IPS-20b (cell line): ENCODE results near the gene CEP170B.
A peak's percentile ranks its signal among the peaks of the same experiment; 100 is the strongest.
"Not testable (repeated sequence)": the region's sequence is repeated elsewhere in the genome, so short reads cannot be mapped to it uniquely, and the experiment has no call there.

ENCODE experiments used
- H3K27ac ChIP-seq: one replicate; pipeline ENCODE4 v1.5.1; 2013; ENCODE audit warnings: low read length
- H3K27me3 ChIP-seq: 2 replicates; pipeline ENCODE4 v1.6.1; 2013; ENCODE audit warnings: mild to moderate bottlenecking, low read length, inconsistent platforms; ENCODE audit not compliant: insufficient read depth
- H3K36me3 ChIP-seq: 2 replicates; pipeline ENCODE4 v1.6.1; 2013; ENCODE audit warnings: low read depth, mild to moderate bottlenecking, inconsistent platforms, low read length, moderate library complexity; ENCODE audit not compliant: insufficient read depth
- H3K4me1 ChIP-seq: 2 replicates; pipeline ENCODE4 v1.6.1; 2013; ENCODE audit warnings: mild to moderate bottlenecking, control low read depth, inconsistent platforms, low read length, moderate library complexity; ENCODE audit not compliant: insufficient read depth
- H3K4me3 ChIP-seq: 2 replicates; pipeline ENCODE4 v1.5.1; 2013; ENCODE audit warnings: mild to moderate bottlenecking, low read length, inconsistent platforms
- H3K9ac ChIP-seq: 2 replicates; pipeline ENCODE4 v1.6.1; 2013; ENCODE audit warnings: low read depth, mild to moderate bottlenecking, inconsistent platforms, low read length, moderate library complexity
- H3K9me3 ChIP-seq: 2 replicates; pipeline ENCODE4 v1.6.1; 2013; ENCODE audit warnings: mild to moderate bottlenecking, low read depth, low read length, inconsistent platforms; ENCODE audit not compliant: insufficient read depth

CEP170B gene

DNA sequence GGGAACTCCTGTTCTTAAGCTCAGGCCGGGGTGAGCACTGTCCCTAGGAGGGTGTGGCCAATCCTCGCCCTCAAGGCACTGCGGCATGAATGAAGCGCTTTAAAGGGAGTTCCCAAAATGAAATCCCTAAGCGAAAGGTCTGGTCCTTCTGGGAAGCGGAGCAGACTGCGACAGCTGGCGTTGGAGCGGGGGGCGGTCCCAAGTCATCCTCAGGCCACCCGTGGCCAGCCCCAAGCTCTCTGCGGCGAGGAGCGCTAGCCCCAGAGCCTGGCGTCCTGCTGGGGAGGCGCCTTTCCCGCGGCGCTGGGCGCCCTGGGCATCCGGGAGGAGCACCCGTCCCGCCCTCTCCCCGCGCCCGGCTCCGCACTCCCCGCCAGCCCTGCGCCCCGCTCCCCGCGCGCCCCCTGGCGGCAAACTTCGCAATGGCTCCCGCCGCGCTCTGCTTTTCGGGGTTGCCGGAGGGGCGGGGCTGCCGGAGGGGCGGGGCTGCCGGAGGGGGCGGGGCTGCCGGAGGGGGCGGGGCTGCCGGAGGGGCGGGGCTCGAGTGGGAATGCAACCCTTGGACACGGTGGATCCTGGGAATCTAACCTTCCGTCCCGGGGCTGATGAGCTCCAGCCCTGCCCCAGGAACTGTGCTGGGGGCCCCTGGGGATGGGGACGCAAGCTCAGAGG is 38.7 kb upstream of the CEP170B start:
- H3K9ac ChIP-seq: peak overlapping the region; percentile 59; the same call in 1 of the 2 replicates
- no peak overlapping the region for H3K27ac ChIP-seq
- no peaks in the 10 kb centered on the region for H3K9me3 ChIP-seq
- no peaks in the 10 kb centered on the region for H3K36me3 ChIP-seq
- H3K27me3 ChIP-seq: peaks cover 49% of the 10 kb centered on the region
- peak overlapping the region; percentile 74 for H3K4me3 ChIP-seq
- no peaks in the 10 kb centered on the region for H3K4me1 ChIP-seq

DNA sequence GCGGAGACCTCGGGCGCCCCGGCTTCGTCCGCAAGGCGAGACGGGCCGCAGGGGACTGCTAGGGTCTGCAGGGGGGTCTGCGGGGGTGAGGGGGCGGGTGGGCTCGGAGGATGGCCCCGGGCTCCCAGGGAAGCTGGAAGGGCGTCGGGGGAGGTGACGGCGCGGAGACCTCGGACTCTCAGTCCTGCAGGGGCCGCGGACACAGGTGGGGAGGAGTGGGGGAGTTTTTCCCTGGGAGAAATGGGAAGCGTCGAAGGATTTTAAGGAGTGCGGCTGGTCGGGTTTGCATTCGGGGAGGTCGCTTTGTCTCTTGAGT is 38.2 kb upstream of the CEP170B start:
- peak overlapping the region; percentile 40; the same call in 1 of the 2 replicates for H3K4me3 ChIP-seq
- no peaks in the 10 kb centered on the region for H3K9me3 ChIP-seq
- H3K27ac ChIP-seq: no peak overlapping the region
- no peaks in the 10 kb centered on the region for H3K4me1 ChIP-seq
- H3K27me3 ChIP-seq: peaks cover 46% of the 10 kb centered on the region
- no peaks in the 10 kb centered on the region for H3K36me3 ChIP-seq
- no peak overlapping the region for H3K9ac ChIP-seq

DNA sequence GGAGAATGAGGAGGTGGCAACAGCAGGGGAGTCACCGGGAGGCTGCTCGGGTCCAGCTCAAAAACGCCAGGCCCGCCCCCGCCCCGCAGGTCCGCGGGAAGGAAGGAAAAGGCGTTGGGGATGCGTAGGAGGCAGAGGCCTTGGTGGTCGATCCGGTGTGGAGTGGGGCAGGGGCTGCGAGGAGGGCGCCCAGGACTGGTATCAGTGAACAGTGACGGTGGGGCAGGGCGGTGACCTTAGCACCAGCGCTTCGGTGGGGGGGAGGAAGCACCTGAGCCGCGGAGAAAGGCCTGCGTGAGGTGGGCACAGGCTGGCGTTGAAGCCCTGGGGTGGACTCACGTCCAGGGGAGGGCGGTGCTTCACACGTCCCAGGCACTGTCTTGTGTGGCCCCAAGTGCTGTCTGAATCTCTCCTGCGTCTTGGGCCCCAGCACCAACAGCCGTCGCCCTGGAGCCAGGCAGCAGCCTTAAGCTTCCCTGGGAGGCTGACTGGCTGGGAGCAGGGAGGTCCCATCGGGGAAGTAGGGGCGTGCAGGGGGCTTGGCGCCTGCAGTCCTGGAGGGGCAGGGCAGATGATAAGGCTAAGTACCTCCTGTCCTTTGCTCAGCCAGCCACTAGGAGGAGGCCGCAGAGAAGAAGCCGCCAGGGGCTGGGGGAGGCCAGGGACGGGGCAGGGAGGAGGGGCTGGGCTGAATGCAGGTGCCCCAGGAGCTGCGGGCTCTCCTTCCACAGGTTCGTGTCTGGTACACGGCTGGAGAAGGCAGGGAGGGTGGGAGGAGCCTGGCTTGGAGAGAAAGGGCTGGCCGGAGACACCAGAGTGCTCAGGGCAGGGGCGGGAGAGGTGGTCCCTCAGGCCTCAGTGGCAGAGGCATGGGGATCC is 37.7 kb upstream of the CEP170B start:
- Histone ChIP-seq H3K27ac (no peak overlapping the region), H3K9ac (no peak overlapping the region), H3K4me1 (no peaks in the 10 kb centered on the region), H3K9me3 (no peaks in the 10 kb centered on the region), H3K4me3 (peak overlapping the region; percentile 40), H3K36me3 (no peaks in the 10 kb centered on the region), H3K27me3 (peaks cover 43% of the 10 kb centered on the region)

GRCh38 chr14:104830781-104831180 is 34.3 kb upstream of the CEP170B start:
- no peaks in the 10 kb centered on the region for H3K4me1 ChIP-seq
- no peak overlapping the region for H3K4me3 ChIP-seq
- no peak overlapping the region for H3K9ac ChIP-seq
- H3K36me3 ChIP-seq: no peaks in the 10 kb centered on the region
- H3K9me3 ChIP-seq: no peaks in the 10 kb centered on the region
- H3K27ac ChIP-seq: no peak overlapping the region
- H3K27me3 ChIP-seq: peaks cover 14% of the 10 kb centered on the region

- H3K4me3 ChIP-seq, H3K36me3 ChIP-seq, H3K9me3 ChIP-seq, H3K4me1 ChIP-seq, H3K9ac ChIP-seq, H3K27ac ChIP-seq: not testable (repeated sequence)
- peaks cover 12% of the 10 kb centered on the region for H3K27me3 ChIP-seq
These were observed 28.7 kb upstream of the CEP170B start for GRCh38 chr14:104836171-104836935.

DNA sequence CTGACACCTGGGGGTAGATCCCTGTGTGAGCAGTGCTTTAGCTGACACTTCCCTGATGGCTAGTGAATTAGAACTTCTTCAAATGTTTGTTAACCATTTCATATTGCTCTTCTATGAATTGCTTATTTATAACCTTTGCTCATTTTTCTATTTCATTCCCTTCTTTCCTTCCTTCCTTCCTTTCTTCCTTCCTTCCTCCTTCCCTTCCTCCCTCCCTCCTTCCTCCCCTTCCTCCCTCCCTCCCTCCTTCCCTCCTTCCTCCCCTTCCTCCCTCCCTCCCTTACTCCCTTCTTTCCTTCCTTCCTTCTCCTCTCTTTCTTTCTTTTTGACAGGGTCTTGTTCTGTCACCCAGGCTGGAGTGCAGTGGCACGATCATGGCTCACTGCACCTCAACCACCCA is 23.3 kb upstream of the CEP170B start:
- peaks cover 5% of the 10 kb centered on the region for H3K4me1 ChIP-seq
- no peak overlapping the region for H3K9ac ChIP-seq
- no peak overlapping the region for H3K4me3 ChIP-seq
- peaks cover 65% of the 10 kb centered on the region for H3K27me3 ChIP-seq
- H3K9me3 ChIP-seq: no peaks in the 10 kb centered on the region
- H3K27ac ChIP-seq: no peak overlapping the region
- no peaks in the 10 kb centered on the region for H3K36me3 ChIP-seq

DNA sequence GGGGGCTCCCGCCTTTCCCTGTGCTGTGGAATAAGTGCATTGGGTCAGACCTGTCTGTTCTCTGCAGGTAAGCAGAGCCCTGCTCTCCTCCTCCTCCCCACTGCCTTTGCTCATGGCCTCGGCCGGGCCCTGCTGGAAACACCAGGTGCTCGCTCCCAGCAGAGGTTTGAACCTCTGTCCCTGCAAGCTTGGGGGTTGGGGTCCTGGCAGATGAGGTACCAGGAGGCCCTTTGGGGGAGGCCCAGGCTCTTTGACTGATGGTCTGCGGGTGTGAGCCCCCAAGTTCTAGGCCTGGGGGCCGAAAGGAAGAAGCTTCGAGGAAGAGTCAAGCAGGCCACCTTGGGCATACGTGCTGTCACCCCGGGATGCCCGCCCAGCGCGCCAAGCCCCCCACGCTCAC is 22.1 kb upstream of the CEP170B start:
- Histone ChIP-seq H3K27me3 (peaks cover 67% of the 10 kb centered on the region), H3K4me3 (peak overlapping the region; percentile 69; the same call in 1 of the 2 replicates), H3K4me1 (peaks cover 5% of the 10 kb centered on the region), H3K9ac (no peak overlapping the region), H3K36me3 (no peaks in the 10 kb centered on the region), H3K9me3 (no peaks in the 10 kb centered on the region), H3K27ac (no peak overlapping the region)

- H3K4me3 ChIP-seq: peak overlapping the region; percentile 69
- H3K27me3 ChIP-seq: peaks cover 67% of the 10 kb centered on the region
- no peaks in the 10 kb centered on the region for H3K9me3 ChIP-seq
- peak overlapping the region; percentile 40; the same call in 1 of the 2 replicates for H3K9ac ChIP-seq
- H3K27ac ChIP-seq: no peak overlapping the region
- H3K36me3 ChIP-seq: no peaks in the 10 kb centered on the region
- peaks cover 5% of the 10 kb centered on the region for H3K4me1 ChIP-seq
These were observed 21.4 kb upstream of the CEP170B start for GRCh38 chr14:104843442-104844305.

DNA sequence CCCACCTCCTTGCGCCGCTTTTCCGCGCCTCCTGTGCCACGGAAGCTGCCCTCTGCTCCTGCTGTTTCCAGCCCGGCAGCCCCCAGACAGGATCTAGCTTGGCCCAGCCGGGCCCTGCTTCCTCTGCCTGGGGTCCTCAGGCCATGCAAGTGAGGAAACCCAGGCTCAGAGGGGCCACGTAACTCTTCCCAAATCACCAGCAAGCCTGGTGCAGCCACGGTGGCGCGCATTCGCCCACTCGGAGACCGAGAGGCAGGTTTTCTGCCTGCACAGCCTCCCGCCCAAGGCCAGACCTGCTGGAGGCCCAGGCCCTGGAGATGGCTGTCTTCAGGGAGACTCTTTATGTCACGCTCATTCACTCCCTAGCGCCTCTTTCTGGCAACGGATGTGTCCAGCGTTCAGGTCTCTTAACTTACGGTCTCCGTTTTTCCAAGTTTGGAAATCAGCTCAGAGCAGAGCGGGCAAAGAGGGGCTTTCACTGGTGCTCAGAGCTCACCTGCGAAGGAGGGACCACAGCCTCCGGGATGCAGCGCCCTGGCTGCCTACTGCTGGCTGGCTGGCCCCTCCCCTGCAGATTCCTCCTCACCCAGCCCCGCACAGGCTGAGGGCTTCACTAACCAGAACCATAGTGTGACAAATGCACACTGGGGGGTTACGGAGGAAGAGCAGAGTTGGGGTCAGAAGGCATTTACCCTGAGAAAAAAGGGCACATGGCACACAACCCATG is 20.6 kb upstream of the CEP170B start:
- Histone ChIP-seq H3K27ac (no peak overlapping the region), H3K27me3 (peaks cover 67% of the 10 kb centered on the region), H3K9me3 (no peaks in the 10 kb centered on the region), H3K36me3 (no peaks in the 10 kb centered on the region), H3K4me1 (peaks cover 5% of the 10 kb centered on the region), H3K4me3 (peak overlapping the region; percentile 69), H3K9ac (peak overlapping the region; percentile 40; the same call in 1 of the 2 replicates)

DNA sequence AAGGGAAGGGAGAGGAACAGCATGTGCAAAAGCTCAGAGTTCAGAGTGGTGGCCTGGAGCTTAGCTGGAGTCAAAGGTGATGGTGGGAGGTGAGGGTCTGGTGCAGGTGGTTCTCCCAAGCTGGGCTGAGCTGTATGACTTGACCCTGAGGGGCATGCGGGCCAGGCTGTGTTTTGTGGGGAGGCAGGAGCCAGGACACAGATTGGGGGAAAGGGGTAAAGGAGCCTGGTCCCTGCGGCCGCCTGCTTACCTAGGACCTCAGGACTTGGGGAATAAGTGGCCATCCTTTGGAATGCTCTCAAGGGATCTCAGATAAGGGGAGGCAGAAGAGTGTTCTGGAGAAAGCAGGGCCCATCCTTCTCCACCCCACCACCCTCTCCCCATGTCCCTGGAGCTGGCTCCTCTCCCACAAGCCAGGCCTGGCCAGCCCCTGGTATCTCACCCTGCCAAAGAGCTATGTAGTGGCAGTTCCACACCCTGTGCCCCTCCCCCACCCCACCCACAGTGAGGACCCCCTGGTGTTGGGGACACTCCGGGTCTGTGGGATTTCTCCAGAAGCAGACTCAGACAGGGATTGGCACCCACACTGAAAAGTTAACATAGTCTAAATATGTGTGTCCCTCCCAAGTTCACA is 19.9 kb upstream of the CEP170B start:
- Histone ChIP-seq H3K36me3 (no peaks in the 10 kb centered on the region), H3K27me3 (peaks cover 66% of the 10 kb centered on the region), H3K27ac (no peak overlapping the region), H3K9me3 (no peaks in the 10 kb centered on the region), H3K4me1 (peaks cover 5% of the 10 kb centered on the region), H3K9ac (no peak overlapping the region; the same call in 1 of the 2 replicates), H3K4me3 (peak overlapping the region; percentile 69; the same call in 1 of the 2 replicates)
